Stimulated activated CD8-positive, alpha-beta memory T cell treated with anti-CD3 and anti-CD28 coated beads, Interleukin-2, amount 100 ng/mL, for 48 hours (primary cell): Measurements from ENCODE around the gene DEDD2.

Experiments used
- DNase-seq, 2 donors: peaks; one replicate each; pipeline ENCODE4 v3.0.0-alpha.2; 2020; ENCODE audit warnings: low read depth in 2 of 2

DEDD2 gene

GRCh38 chr19:42199440-42200115, 17.9 kb downstream of the DEDD2 start:
- DNase-seq: peak; percentile 49 to 61

DNA sequence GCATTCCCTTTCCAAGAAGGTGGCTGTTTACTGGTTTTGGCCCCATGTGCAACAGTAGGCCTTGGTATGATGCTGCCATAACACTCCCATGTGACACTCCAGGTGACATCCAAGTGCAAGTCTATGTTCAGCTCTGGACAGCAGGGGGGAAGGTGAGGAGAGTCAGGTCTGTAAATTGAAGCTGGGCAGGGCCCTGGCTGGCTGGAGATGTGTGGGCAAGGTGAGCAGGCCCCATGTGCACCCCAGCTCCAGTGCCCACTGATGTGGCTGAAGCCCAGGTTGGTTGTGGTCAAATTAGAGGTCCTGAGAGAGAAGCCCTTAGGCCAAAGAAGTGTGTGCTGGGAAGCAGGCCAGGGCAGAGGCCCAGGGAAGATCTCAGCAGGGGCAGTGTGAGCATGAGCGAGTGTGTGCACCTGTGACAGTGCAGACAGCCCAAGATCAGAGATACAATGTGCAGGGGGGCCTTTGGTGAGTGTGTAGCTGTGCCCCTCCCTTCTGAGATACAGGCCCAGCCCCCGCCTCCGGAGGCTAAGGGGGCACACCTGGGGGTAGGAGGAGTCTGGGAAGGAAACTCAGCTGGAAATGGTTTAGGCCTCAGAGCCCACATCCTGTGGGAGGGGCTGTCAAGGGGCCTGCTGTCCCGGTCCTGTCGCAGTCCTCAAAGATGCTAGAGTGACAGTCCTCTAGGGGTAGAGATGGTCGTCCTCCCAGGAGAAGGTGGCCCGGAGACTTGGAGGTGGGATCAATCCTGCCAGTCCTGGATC, 18.6 kb downstream of the DEDD2 start:
- DNase-seq: peak in 1 of 2 donors; percentile 44

- DNase-seq: no peak
Measured at GRCh38 chr19:42197375-42197817, 20.1 kb downstream of the DEDD2 start.

DNA sequence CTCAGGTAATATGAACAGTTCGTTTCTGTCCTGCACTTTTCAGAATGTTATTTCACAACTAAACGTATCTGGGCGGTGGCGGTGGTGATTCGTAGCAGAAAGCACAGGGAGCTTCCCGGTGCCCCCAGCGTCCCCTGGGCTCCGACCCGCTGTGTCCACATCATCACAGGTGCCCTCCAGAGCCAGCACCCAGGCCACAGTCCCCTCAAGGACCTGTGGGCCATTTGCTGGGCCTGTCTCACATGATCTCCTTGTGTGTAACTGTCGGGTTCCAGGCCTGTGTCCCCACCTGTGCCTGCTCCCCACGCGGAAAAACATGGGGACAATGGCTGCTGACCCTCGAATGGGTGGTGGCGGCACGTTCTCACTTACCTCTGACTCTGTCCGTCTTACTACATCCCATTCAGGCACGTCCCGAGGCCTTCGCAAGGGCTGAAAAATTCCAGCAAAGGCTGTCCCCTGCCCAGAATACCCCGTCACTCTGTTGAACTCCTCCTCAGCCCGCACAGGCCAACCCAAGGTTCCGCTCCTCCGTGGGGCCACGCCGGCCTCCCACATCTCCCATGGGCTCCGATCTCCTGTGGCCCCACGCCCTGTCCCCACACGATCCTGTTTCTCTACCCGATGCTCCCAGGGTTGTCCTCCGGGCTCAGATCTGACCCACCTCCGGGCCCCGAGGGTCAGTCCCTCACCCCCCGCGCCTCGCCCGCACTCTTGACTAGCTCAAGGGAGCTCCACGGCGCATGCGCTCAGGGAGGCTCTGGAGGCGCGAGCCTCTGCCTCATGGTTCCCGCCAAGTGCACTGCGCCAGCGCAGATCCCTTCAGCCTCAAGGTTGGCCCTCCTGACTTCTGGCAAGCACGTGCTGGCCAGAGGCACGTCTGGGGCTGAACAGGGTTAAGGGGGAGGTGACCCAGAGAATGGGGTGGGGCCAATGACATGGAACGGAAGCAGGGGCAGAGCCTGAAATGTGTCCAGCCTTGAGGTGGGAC, 21.2 kb downstream of the DEDD2 start:
- DNase-seq: no peak

- DNase-seq: no peak
Measured at GRCh38 chr19:42193706-42194105, 23.8 kb downstream of the DEDD2 start.

- no peak for DNase-seq
Measured at GRCh38 chr19:42193294-42193693, 24.2 kb downstream of the DEDD2 start.

- DNase-seq: no peak
Measured at GRCh38 chr19:42191855-42192254, 25.6 kb downstream of the DEDD2 start.

DNA sequence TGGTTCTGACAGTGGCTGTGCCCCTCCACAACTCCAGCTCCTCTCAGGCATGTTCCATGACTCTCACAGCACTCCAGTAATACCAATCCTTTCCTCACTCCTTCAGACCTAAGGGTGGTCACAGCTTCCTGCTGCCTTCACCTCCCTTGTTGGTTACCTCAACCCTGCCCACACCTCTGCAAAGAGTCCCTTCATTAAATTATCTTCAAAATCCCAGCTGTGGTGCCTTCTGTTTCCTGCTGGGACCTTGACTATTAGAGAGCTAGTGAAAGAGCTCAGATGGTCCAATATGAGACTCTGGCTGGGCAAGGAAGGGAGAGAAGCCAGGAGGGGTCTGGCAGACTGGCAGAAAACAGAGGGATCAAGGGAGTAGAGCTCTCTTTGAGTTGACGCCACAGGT, 26.1 kb downstream of the DEDD2 start:
- no peak for DNase-seq

DNA sequence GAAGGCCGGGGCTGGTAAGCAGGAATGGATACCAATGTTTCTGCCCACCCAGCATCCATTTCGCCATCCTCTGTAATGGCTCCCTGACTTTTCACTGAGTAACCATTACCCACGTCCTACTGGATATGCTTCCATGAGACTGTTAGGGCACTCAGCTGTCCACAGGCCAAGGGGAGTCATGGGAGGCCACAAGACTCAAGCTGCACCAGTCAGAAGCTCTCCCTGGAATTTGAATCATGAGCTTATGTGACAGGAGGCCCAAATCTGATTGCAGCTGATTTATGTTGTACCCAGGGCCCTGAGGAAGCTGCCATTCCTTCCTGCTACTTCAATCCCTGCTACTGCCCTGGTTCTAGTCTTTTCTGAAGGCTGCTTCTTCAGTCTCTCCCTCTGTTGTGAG, 28.3 kb downstream of the DEDD2 start:
- no peak for DNase-seq

DNA sequence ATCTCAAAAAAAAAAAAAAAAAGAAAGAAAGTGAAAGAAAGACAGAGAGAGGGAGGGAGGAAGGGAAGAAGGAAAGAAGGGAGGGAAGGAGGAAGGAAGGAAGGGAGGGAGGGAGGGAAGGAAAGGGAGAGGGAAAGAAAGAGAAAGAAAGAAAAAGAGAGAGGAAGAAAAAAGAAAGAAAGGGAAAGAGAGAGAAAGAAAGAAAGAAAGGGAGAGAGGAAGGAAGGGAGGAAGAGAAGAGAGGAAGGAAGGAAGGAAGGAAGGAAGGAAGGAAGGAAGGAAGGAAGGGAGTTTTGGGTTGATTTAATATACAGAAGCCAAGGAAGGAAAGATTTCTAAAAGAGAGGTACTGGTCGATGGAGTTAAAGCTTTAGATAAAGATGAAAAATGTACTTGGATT, 28.8 kb downstream of the DEDD2 start:
- no peak for DNase-seq

- DNase-seq: no peak
Measured at GRCh38 chr19:42185277-42185676, 32.2 kb downstream of the DEDD2 start.

- peak; percentile 64 to 67 for DNase-seq
Measured at GRCh38 chr19:42184401-42184861, 33.0 kb downstream of the DEDD2 start.

DNA sequence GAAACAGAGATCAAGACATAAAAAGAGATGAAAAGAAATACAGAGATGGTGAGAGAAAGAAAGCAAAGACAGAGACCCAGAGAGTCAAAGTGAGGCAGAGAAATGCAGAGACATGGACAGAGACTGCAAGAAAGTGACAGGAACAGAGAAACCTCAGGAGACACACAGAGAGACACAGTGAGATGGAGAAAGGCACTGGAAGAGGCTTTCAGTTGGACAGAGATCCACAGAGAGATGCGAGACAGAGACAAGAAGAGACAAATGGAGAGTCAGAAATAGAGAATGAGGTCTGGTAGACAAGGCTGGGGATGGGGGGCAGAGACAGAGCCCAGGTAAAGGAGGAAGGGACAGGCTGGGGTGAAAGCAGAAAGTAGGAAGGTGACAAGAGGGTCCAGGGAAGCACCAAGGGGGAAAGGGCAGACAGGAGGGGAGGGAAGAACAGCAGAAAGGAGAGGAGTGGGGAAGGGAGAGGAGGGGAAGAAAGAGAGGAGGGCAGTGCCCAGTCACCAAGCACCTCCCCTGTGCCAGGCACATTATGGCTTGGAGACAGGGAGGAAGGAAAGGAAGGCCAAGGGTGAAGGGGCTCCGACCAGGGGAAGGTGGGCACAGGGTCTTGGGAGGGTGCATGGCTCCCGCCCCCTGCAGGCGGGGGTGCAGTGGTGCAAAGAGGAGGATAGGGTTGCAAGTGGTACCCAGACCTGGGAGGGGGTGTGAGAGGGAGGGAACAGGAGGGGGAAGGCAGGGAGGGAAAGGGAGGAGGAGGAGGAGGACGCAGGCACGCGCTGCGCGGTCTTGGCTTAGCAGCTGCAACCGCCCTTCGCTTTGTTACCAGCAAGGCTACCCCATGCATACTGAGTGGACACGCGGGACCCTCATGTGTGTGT, 38.4 kb downstream of the DEDD2 start:
- DNase-seq: no peak

GRCh38 chr19:42177686-42178019, 39.8 kb downstream of the DEDD2 start:
- DNase-seq: no peak

GRCh38 chr19:42176990-42177685, 40.3 kb downstream of the DEDD2 start:
- peak; percentile 69 to 71 for DNase-seq

GRCh38 chr19:42176649-42176989, 40.9 kb downstream of the DEDD2 start:
- no peak for DNase-seq

- no peak for DNase-seq
Measured at GRCh38 chr19:42175952-42176648, 41.4 kb downstream of the DEDD2 start.

DNA sequence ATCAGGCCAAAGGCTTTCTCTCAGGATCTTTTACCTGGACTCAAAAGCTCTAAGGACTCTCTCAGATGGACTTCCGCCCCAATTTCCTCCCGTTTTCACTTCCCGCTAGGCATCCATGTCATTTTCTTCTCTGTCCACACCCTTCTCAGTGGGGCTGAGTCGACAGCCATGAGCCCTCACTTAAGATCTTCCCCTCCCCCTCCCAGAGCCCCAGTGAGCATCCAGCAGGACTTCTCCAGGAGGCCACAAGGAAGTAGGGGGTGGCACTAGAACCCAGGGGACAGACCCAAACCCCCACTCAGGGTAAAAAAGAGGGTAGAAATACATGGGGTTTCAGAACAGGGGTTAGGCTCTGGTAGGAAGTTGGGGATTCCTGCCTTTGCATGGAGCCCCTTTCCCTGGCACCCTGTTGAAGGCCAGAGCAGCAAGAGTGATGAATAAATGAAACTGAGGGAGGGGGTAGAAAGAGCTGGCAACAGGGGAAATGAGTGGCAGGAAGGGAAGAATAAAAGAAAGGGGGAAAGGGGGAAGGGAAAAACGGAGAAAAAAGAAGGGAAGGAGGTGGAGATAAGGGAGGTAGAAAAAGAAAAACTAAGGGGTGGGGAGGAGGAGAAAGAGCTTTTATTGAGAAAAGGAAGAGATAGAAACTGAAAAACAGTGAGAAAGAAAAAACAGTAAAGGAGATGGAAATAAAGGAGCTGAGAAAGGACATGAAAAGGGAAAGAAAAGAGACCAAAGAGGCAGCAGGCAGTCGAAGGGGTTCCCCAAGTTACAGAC, 42.3 kb downstream of the DEDD2 start:
- DNase-seq: no peak

DNA sequence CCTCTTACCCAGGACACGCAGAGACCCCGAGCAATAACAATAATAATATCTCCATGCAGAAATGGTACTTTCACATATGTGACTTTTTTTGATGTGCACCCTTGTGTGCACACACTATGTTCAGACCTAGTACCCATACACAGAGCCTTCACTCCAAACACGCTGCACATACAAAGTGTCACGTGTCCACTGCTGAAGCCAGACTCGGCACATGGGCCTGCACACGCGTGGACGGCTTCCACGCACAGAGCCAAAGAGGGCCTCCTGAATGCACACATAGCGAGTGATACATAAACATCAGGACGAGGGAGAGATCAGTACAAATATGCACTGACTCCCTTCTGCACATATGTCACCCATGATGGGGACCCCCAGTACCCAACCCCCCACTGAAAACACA, 43.3 kb downstream of the DEDD2 start:
- DNase-seq: no peak
